ENCODE data around the gene UNC5B. TPM values are rescaled to one million over a fixed set of nuclear protein-coding genes. Genes with fewer than 3 reads are reported as not detected.

The UNC5B gene
- total RNA-seq, 4 donors from 2014 or later = 4.2 to 17.6 (median 8.0) TPM

GRCh38 chr10:71179382-71179781 lies 33.0 kb upstream of the UNC5B start:
- no peak for DNase-seq (ENCODE audit: low spot score in 2 of 2)
- TF ChIP-seq POLR2A (IDR thresholded peaks at IDR 0.05) = no peak
- TF ChIP-seq CTCF (IDR thresholded peaks at IDR 0.05) = no peak
- WGBS, 2 donors = 90 to 92% methylated on average over 3 of the region's 3 CpGs
- intact Hi-C loops (cut with DNase I; ENCODE audit: low total_unique reads) = no loop called here
- H3K4me3 ChIP-seq (ENCODE audit: low read depth, poor library complexity, severe bottlenecking) = no peak overlapping the region

- H3K4me3 ChIP-seq (ENCODE audit: low read depth, poor library complexity, severe bottlenecking) = no peak overlapping the region
- peak in 1 of 2 donors; percentile 65 for DNase-seq (ENCODE audit: low spot score in 2 of 2)
- no peak for TF ChIP-seq POLR2A (IDR thresholded peaks at IDR 0.05)
- TF ChIP-seq CTCF (IDR thresholded peaks at IDR 0.05) = no peak
- intact Hi-C loops (cut with DNase I; ENCODE audit: low total_unique reads) = no loop called here
- WGBS, 2 donors = 80 to 86% methylated on average over 5 to 6 of the region's 6 CpGs
Measured at GRCh38 chr10:71184421-71184820, 27.9 kb upstream of the UNC5B start.

GRCh38 chr10:71185209-71185608 lies 27.2 kb upstream of the UNC5B start:
- DNase-seq (ENCODE audit: low spot score in 2 of 2) = no peak
- intact Hi-C loops (cut with DNase I; ENCODE audit: low total_unique reads) = no loop called here
- no peak overlapping the region for H3K4me3 ChIP-seq (ENCODE audit: low read depth, poor library complexity, severe bottlenecking)
- TF ChIP-seq POLR2A (IDR thresholded peaks at IDR 0.05) (no peak), CTCF (IDR thresholded peaks at IDR 0.05) (no peak)
- 82 to 83% methylated on average over 4 of the region's 4 CpGs for WGBS, 2 donors

GRCh38 chr10:71187197-71187596 lies 25.2 kb upstream of the UNC5B start:
- peak in 1 of 2 donors; percentile 37 for DNase-seq (ENCODE audit: low spot score in 2 of 2)
- WGBS, 2 donors = 86 to 94% methylated on average over 11 of the region's 11 CpGs
- TF ChIP-seq CTCF (IDR thresholded peaks at IDR 0.05) (no peak), POLR2A (IDR thresholded peaks at IDR 0.05) (no peak)
- H3K4me3 ChIP-seq (ENCODE audit: low read depth, poor library complexity, severe bottlenecking) = no peak overlapping the region
- intact Hi-C loops (cut with DNase I; ENCODE audit: low total_unique reads) = no loop called here

GRCh38 chr10:71187600-71187999 lies 24.8 kb upstream of the UNC5B start:
- intact Hi-C loops (cut with DNase I; ENCODE audit: low total_unique reads) = no loop called here
- no peak overlapping the region for H3K4me3 ChIP-seq (ENCODE audit: low read depth, poor library complexity, severe bottlenecking)
- DNase-seq (ENCODE audit: low spot score in 2 of 2) = peak in 1 of 2 donors; percentile 46
- 64 to 66% methylated on average over 3 of the region's 3 CpGs for WGBS, 2 donors
- no peak for TF ChIP-seq POLR2A (IDR thresholded peaks at IDR 0.05)
- no peak for TF ChIP-seq CTCF (IDR thresholded peaks at IDR 0.05)

- 73 to 95% methylated on average over 1 of the region's 1 CpG for WGBS, 2 donors
- intact Hi-C loops (cut with DNase I; ENCODE audit: low total_unique reads) = no loop called here
- H3K4me3 ChIP-seq (ENCODE audit: low read depth, poor library complexity, severe bottlenecking) = no peak overlapping the region
- peak in 1 of 2 donors; percentile 52 for DNase-seq (ENCODE audit: low spot score in 2 of 2)
- no peak for TF ChIP-seq CTCF (IDR thresholded peaks at IDR 0.05)
- no peak for TF ChIP-seq POLR2A (IDR thresholded peaks at IDR 0.05)
Measured at GRCh38 chr10:71188201-71188600, 24.2 kb upstream of the UNC5B start.
